ENCODE data around the gene ARMC9. TPM values are rescaled to one million over a fixed set of nuclear protein-coding genes. Genes with fewer than 3 reads are reported as not detected.
A peak's percentile ranks its signal among the peaks of the same experiment; 100 is the strongest.

The ARMC9 gene
- total and polyA plus RNA-seq, 4 donors, result 20.5 to 51.6 (median 38.6) TPM

GRCh38 chr2:231185886-231186285 lies 12.5 kb upstream of the ARMC9 start:
- H3K27ac ChIP-seq (ENCODE audit: low read depth in 1 of 2, low read length in 1 of 2), result peak overlapping the region in 1 of 2 donors; percentile 63
- H3K9me3 ChIP-seq (ENCODE audit: control insufficient read depth in 4 of 4, insufficient read depth in 3 of 4, low read length in 3 of 4), result no peaks in the 10 kb centered on the region
- peaks cover 0 to 5% (median 0%) of the 10 kb centered on the region in 3 donors for H3K27me3 ChIP-seq (ENCODE audit: control insufficient read depth in 3 of 3, insufficient read depth in 3 of 3, low read length in 2 of 3)
- no peak overlapping the region for H3K4me3 ChIP-seq
- H3K9ac ChIP-seq (ENCODE audit: insufficient read depth in 1 of 2, low read length in 2 of 2), result no peak overlapping the region
- no peak for TF ChIP-seq CTCF (IDR thresholded peaks at IDR 0.05; ENCODE audit: control extremely low read depth, extremely low read depth)
- H3K36me3 ChIP-seq (ENCODE audit: control insufficient read depth in 4 of 4, insufficient read depth in 4 of 4, low read length in 4 of 4), result no peaks in the 10 kb centered on the region
- DNase-seq, result no peak
- 66 to 78% methylated on average over 4 of the region's 4 CpGs for WGBS, 2 donors
- H3K4me1 ChIP-seq (ENCODE audit: control insufficient read depth in 5 of 5, insufficient read depth in 5 of 5, low read length in 5 of 5), result peaks cover 0 to 26% (median 0%) of the 10 kb centered on the region in 5 donors
- ATAC-seq (ENCODE audit: insufficient read depth, low FRiP score), result no peak

DNA sequence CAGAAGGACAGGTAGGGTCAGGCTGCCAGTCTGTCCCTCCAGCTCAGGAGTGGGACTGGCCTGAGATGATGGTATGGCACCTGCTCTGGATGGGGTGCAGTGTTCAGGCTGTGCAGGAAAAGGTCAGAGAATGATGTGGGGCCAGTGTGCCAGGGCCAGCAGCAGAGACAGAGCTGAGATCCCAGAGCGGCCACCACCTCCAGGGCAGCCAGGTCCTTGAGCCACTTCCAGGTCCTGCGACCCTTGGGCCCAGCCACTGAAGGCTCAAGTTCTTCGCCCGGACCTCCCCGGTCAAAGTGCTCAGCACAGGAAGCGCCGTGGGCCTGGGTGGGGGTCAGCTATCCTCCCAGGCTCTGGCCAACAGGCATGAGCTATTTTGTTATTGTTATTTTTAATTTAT lies 12.1 kb upstream of the ARMC9 start:
- no peak for ATAC-seq (ENCODE audit: insufficient read depth, low FRiP score)
- Histone ChIP-seq H3K4me3 (no peak overlapping the region), H3K4me1 (ENCODE audit: control insufficient read depth in 5 of 5, insufficient read depth in 5 of 5, low read length in 5 of 5) (peaks cover 0 to 26% (median 0%) of the 10 kb centered on the region in 5 donors), H3K27ac (ENCODE audit: low read depth in 1 of 2, low read length in 1 of 2) (peak overlapping the region in 1 of 2 donors; percentile 34), H3K9ac (ENCODE audit: insufficient read depth in 1 of 2, low read length in 2 of 2) (no peak overlapping the region), H3K27me3 (ENCODE audit: control insufficient read depth in 3 of 3, insufficient read depth in 3 of 3, low read length in 2 of 3) (peaks cover 0 to 5% (median 0%) of the 10 kb centered on the region in 3 donors), H3K36me3 (ENCODE audit: control insufficient read depth in 4 of 4, insufficient read depth in 4 of 4, low read length in 4 of 4) (no peaks in the 10 kb centered on the region), H3K9me3 (ENCODE audit: control insufficient read depth in 4 of 4, insufficient read depth in 3 of 4, low read length in 3 of 4) (no peaks in the 10 kb centered on the region)
- DNase-seq, result no peak
- 86 to 95% methylated on average over 7 of the region's 7 CpGs for WGBS, 2 donors
- TF ChIP-seq CTCF (IDR thresholded peaks at IDR 0.05; ENCODE audit: control extremely low read depth, extremely low read depth), result no peak

DNA sequence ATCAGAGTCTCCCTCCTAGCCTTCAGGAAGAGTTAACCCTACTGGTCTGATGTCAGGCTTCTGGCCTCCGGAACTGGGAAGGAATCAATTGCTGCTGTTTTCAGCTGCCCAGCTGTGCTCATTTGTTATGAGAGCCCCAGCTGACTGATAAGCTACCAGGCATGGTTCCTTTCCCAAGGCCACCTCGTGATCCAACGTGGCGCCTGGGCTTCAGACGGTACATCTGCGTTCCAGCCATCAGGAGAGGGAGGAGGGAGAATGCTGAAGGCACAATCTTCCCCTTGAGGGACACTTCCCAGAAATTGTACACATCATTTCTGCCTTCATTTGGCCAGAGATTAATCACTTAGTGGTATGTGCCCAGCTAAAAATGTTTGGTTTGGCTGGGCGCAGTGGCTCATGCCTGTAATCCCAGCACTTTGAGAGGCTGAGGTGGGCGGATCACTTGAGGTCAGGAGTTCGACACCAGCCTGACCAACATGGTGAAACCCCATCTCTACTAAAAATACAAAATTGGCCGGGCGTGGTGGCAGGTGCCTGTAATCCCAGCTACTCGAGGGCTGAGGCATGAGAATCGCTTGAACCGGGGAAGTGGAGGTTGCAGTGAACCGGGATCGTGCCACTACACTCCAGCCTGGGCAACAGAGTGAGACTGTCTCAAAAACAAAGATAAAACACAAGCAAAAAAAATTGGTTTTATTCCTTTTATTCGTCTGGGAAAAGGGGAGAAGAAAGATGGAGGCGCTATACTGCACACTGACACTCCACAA lies 10.5 kb upstream of the ARMC9 start:
- no peak for DNase-seq
- no peak overlapping the region for H3K4me3 ChIP-seq
- no peak overlapping the region for H3K9ac ChIP-seq (ENCODE audit: insufficient read depth in 1 of 2, low read length in 2 of 2)
- peaks cover 0 to 19% (median 0%) of the 10 kb centered on the region in 5 donors for H3K4me1 ChIP-seq (ENCODE audit: control insufficient read depth in 5 of 5, insufficient read depth in 5 of 5, low read length in 5 of 5)
- no peaks in the 10 kb centered on the region for H3K9me3 ChIP-seq (ENCODE audit: control insufficient read depth in 4 of 4, insufficient read depth in 3 of 4, low read length in 3 of 4)
- H3K27me3 ChIP-seq (ENCODE audit: control insufficient read depth in 3 of 3, insufficient read depth in 3 of 3, low read length in 2 of 3), result peaks cover 0 to 2% (median 0%) of the 10 kb centered on the region in 3 donors
- H3K36me3 ChIP-seq (ENCODE audit: control insufficient read depth in 4 of 4, insufficient read depth in 4 of 4, low read length in 4 of 4), result no peaks in the 10 kb centered on the region
- H3K27ac ChIP-seq (ENCODE audit: low read depth in 1 of 2, low read length in 1 of 2), result peak overlapping the region in 1 of 2 donors; percentile 17
- ATAC-seq (ENCODE audit: insufficient read depth, low FRiP score), result no peak
- WGBS, 2 donors, result 68 to 88% methylated on average over 18 of the region's 18 CpGs
- no peak for TF ChIP-seq CTCF (IDR thresholded peaks at IDR 0.05; ENCODE audit: control extremely low read depth, extremely low read depth)

Data from lung (tissue), 12 donors.